ENCODE results near the gene ANKS6.

ANKS6 gene

GRCh38 chr9:98780059-98780749 is 16.2 kb downstream of the ANKS6 start:
- DNase-seq: no peak
- peaks cover 6% of the 10 kb centered on the region for H3K36me3 Mint-ChIP-seq (ENCODE audit: insufficient read depth)
- H3K27me3 Mint-ChIP-seq: no peaks in the 10 kb centered on the region
- H3K4me1 Mint-ChIP-seq (ENCODE audit: low read depth in 2 of 2): peaks cover 0 to under 1% of the 10 kb centered on the region in 2 donors
- no peak overlapping the region for H3K27ac Mint-ChIP-seq
- no peak overlapping the region for H3K4me3 Mint-ChIP-seq
- ATAC-seq (replicated peaks): no peak
- H3K9me3 Mint-ChIP-seq: no peaks in the 10 kb centered on the region

- H3K27me3 Mint-ChIP-seq: no peaks in the 10 kb centered on the region
- no peak overlapping the region for H3K4me3 Mint-ChIP-seq
- ATAC-seq (replicated peaks) (no peak), DNase-seq (no peak)
- no peaks in the 10 kb centered on the region for H3K4me1 Mint-ChIP-seq (ENCODE audit: low read depth in 2 of 2)
- no peaks in the 10 kb centered on the region for H3K9me3 Mint-ChIP-seq
- H3K27ac Mint-ChIP-seq: no peak overlapping the region
- peaks cover 7% of the 10 kb centered on the region for H3K36me3 Mint-ChIP-seq (ENCODE audit: insufficient read depth)
Measured at GRCh38 chr9:98778711-98779530, 17.4 kb downstream of the ANKS6 start.

- ATAC-seq (replicated peaks): no peak
- H3K27me3 Mint-ChIP-seq: no peaks in the 10 kb centered on the region
- no peak overlapping the region for H3K4me3 Mint-ChIP-seq
- no peaks in the 10 kb centered on the region for H3K9me3 Mint-ChIP-seq
- no peak for DNase-seq
- no peak overlapping the region for H3K27ac Mint-ChIP-seq
- H3K36me3 Mint-ChIP-seq (ENCODE audit: insufficient read depth): peaks cover 9% of the 10 kb centered on the region
- H3K4me1 Mint-ChIP-seq (ENCODE audit: low read depth in 2 of 2): no peaks in the 10 kb centered on the region
Measured at GRCh38 chr9:98778251-98778650, 18.1 kb downstream of the ANKS6 start.

GRCh38 chr9:98777618-98778017 is 18.7 kb downstream of the ANKS6 start:
- ATAC-seq (replicated peaks) (no peak), DNase-seq (no peak)
- Mint-ChIP-seq H3K36me3 (ENCODE audit: insufficient read depth) (peaks cover 12% of the 10 kb centered on the region), H3K4me1 (ENCODE audit: low read depth in 2 of 2) (no peaks in the 10 kb centered on the region), H3K9me3 (no peaks in the 10 kb centered on the region), H3K27me3 (no peaks in the 10 kb centered on the region), H3K4me3 (no peak overlapping the region), H3K27ac (no peak overlapping the region)

GRCh38 chr9:98775831-98776441 is 20.4 kb downstream of the ANKS6 start:
- Mint-ChIP-seq H3K4me3 (no peak overlapping the region), H3K27me3 (no peaks in the 10 kb centered on the region), H3K27ac (no peak overlapping the region), H3K9me3 (no peaks in the 10 kb centered on the region), H3K4me1 (ENCODE audit: low read depth in 2 of 2) (no peaks in the 10 kb centered on the region), H3K36me3 (ENCODE audit: insufficient read depth) (peaks cover 9% of the 10 kb centered on the region)
- ATAC-seq (replicated peaks) (peak; percentile 36), DNase-seq (peak in 2 of 3 experiments; percentile 12 to 31)

- H3K9me3 Mint-ChIP-seq: no peaks in the 10 kb centered on the region
- DNase-seq (peak in 1 of 3 experiments; percentile 16), ATAC-seq (replicated peaks) (peak; percentile 36)
- H3K36me3 Mint-ChIP-seq (ENCODE audit: insufficient read depth): peaks cover 9% of the 10 kb centered on the region
- H3K27ac Mint-ChIP-seq: no peak overlapping the region
- no peak overlapping the region for H3K4me3 Mint-ChIP-seq
- no peaks in the 10 kb centered on the region for H3K27me3 Mint-ChIP-seq
- no peaks in the 10 kb centered on the region for H3K4me1 Mint-ChIP-seq (ENCODE audit: low read depth in 2 of 2)
Measured at GRCh38 chr9:98774746-98775145, 21.6 kb downstream of the ANKS6 start.

- no peak for DNase-seq
- Mint-ChIP-seq H3K4me3 (no peak overlapping the region), H3K36me3 (ENCODE audit: insufficient read depth) (peaks cover 9% of the 10 kb centered on the region), H3K9me3 (no peaks in the 10 kb centered on the region), H3K27ac (no peak overlapping the region), H3K27me3 (no peaks in the 10 kb centered on the region), H3K4me1 (ENCODE audit: low read depth in 2 of 2) (no peaks in the 10 kb centered on the region)
- no peak for ATAC-seq (replicated peaks)
Measured at GRCh38 chr9:98773721-98774120, 22.6 kb downstream of the ANKS6 start.

GRCh38 chr9:98772364-98773155 is 23.8 kb downstream of the ANKS6 start:
- no peak overlapping the region for H3K4me3 Mint-ChIP-seq
- H3K9me3 Mint-ChIP-seq: no peaks in the 10 kb centered on the region
- no peaks in the 10 kb centered on the region for H3K4me1 Mint-ChIP-seq (ENCODE audit: low read depth in 2 of 2)
- peaks cover 6% of the 10 kb centered on the region for H3K36me3 Mint-ChIP-seq (ENCODE audit: insufficient read depth)
- H3K27me3 Mint-ChIP-seq: no peaks in the 10 kb centered on the region
- DNase-seq (no peak), ATAC-seq (replicated peaks) (no peak)
- H3K27ac Mint-ChIP-seq: no peak overlapping the region

- H3K27me3 Mint-ChIP-seq: no peaks in the 10 kb centered on the region
- peak overlapping the region in 1 of 2 donors; percentile 32 for H3K27ac Mint-ChIP-seq
Measured at GRCh38 chr9:98771209-98771874, 25.0 kb downstream of the ANKS6 start.

GRCh38 chr9:98770717-98771116 is 25.6 kb downstream of the ANKS6 start:
- Mint-ChIP-seq H3K9me3 (no peaks in the 10 kb centered on the region), H3K4me1 (ENCODE audit: low read depth in 2 of 2) (no peaks in the 10 kb centered on the region), H3K27ac (no peak overlapping the region), H3K4me3 (no peak overlapping the region), H3K36me3 (ENCODE audit: insufficient read depth) (peaks cover 6% of the 10 kb centered on the region), H3K27me3 (no peaks in the 10 kb centered on the region)
- ATAC-seq (replicated peaks) (no peak), DNase-seq (no peak)

More at GRCh38 chr9:98771209-98771874, 25.0 kb downstream of the ANKS6 start:
- no peak overlapping the region for H3K4me3 Mint-ChIP-seq
- peaks cover 6% of the 10 kb centered on the region for H3K36me3 Mint-ChIP-seq (ENCODE audit: insufficient read depth)
- H3K4me1 Mint-ChIP-seq (ENCODE audit: low read depth in 2 of 2): no peaks in the 10 kb centered on the region
- DNase-seq (no peak), ATAC-seq (replicated peaks) (no peak)
- no peaks in the 10 kb centered on the region for H3K9me3 Mint-ChIP-seq

GRCh38 chr9:98768344-98768743 is 28.0 kb downstream of the ANKS6 start:
- Mint-ChIP-seq H3K4me1 (ENCODE audit: low read depth in 2 of 2) (no peaks in the 10 kb centered on the region), H3K27me3 (no peaks in the 10 kb centered on the region), H3K9me3 (no peaks in the 10 kb centered on the region), H3K27ac (no peak overlapping the region), H3K36me3 (ENCODE audit: insufficient read depth) (peaks cover 3% of the 10 kb centered on the region), H3K4me3 (no peak overlapping the region)
- ATAC-seq (replicated peaks) (no peak), DNase-seq (no peak)

GRCh38 chr9:98767915-98768314 is 28.4 kb downstream of the ANKS6 start:
- DNase-seq: no peak
- no peak overlapping the region for H3K27ac Mint-ChIP-seq
- no peak overlapping the region for H3K4me3 Mint-ChIP-seq
- no peak for ATAC-seq (replicated peaks)
- H3K4me1 Mint-ChIP-seq (ENCODE audit: low read depth in 2 of 2): no peaks in the 10 kb centered on the region
- H3K9me3 Mint-ChIP-seq: no peaks in the 10 kb centered on the region
- no peaks in the 10 kb centered on the region for H3K27me3 Mint-ChIP-seq
- peaks cover 2% of the 10 kb centered on the region for H3K36me3 Mint-ChIP-seq (ENCODE audit: insufficient read depth)

- no peak overlapping the region for H3K27ac Mint-ChIP-seq
- H3K4me1 Mint-ChIP-seq (ENCODE audit: low read depth in 2 of 2): no peaks in the 10 kb centered on the region
- DNase-seq: no peak
- no peaks in the 10 kb centered on the region for H3K36me3 Mint-ChIP-seq (ENCODE audit: insufficient read depth)
- no peak for ATAC-seq (replicated peaks)
- no peaks in the 10 kb centered on the region for H3K27me3 Mint-ChIP-seq
- H3K4me3 Mint-ChIP-seq: no peak overlapping the region
- no peaks in the 10 kb centered on the region for H3K9me3 Mint-ChIP-seq
Measured at GRCh38 chr9:98767196-98767595, 29.2 kb downstream of the ANKS6 start.

Measured in effector memory CD8-positive, alpha-beta T cell (primary cell).